ENCODE results near the gene ALCAM. TPM values are rescaled to one million over a fixed set of nuclear protein-coding genes. Genes with fewer than 3 reads are reported as not detected.

Gene ALCAM
- total and polyA plus RNA-seq, 7 donors, result 0.42 to 1.5 (median 0.70) TPM

- H3K27me3 ChIP-seq (ENCODE audit: insufficient read depth in 3 of 3, low read length in 2 of 3), result no peaks in the 10 kb centered on the region
- H3K4me3 ChIP-seq, result no peak overlapping the region
- no peaks in the 10 kb centered on the region for H3K9me3 ChIP-seq
- no peak for TF ChIP-seq CTCF (IDR thresholded peaks at IDR 0.05)
- 87 to 97% (median 91%) methylated on average over 2 of the region's 2 CpGs for WGBS, 3 donors
- DNase-seq, result no peak
- ATAC-seq, result no peak
- H3K36me3 ChIP-seq (ENCODE audit: insufficient read depth in 1 of 2, low read depth in 1 of 2), result no peaks in the 10 kb centered on the region
- intact Hi-C loops (cut with DNase I), result no loop called here
- H3K4me1 ChIP-seq, result no peaks in the 10 kb centered on the region
- no peak overlapping the region for H3K27ac ChIP-seq
Observed at GRCh38 chr3:105555206-105555605, 188.5 kb downstream of the ALCAM start.

GRCh38 chr3:105559856-105560255 lies 193.1 kb downstream of the ALCAM start:
- Histone ChIP-seq H3K36me3 (ENCODE audit: insufficient read depth in 1 of 2, low read depth in 1 of 2) (no peaks in the 10 kb centered on the region), H3K4me1 (no peaks in the 10 kb centered on the region), H3K9me3 (no peaks in the 10 kb centered on the region), H3K27ac (no peak overlapping the region), H3K27me3 (ENCODE audit: insufficient read depth in 3 of 3, low read length in 2 of 3) (no peaks in the 10 kb centered on the region), H3K4me3 (no peak overlapping the region)
- WGBS, 3 donors, result 91 to 96% (median 92%) methylated on average over 1 of the region's 1 CpG
- intact Hi-C loops (cut with DNase I), result no loop called here
- no peak for TF ChIP-seq CTCF (IDR thresholded peaks at IDR 0.05)
- DNase-seq (no peak), ATAC-seq (no peak)

GRCh38 chr3:105561876-105562275 lies 195.2 kb downstream of the ALCAM start:
- no peaks in the 10 kb centered on the region for H3K4me1 ChIP-seq
- DNase-seq, result no peak
- no peak overlapping the region for H3K4me3 ChIP-seq
- no peaks in the 10 kb centered on the region for H3K9me3 ChIP-seq
- WGBS, 3 donors, result 89 to 97% (median 92%) methylated on average over 1 of the region's 1 CpG
- TF ChIP-seq CTCF (IDR thresholded peaks at IDR 0.05), result no peak
- intact Hi-C loops (cut with DNase I), result no loop called here
- no peaks in the 10 kb centered on the region for H3K27me3 ChIP-seq (ENCODE audit: insufficient read depth in 3 of 3, low read length in 2 of 3)
- no peak overlapping the region for H3K27ac ChIP-seq
- no peaks in the 10 kb centered on the region for H3K36me3 ChIP-seq (ENCODE audit: insufficient read depth in 1 of 2, low read depth in 1 of 2)
- no peak for ATAC-seq

GRCh38 chr3:105564546-105565288 lies 198.0 kb downstream of the ALCAM start:
- ATAC-seq (no peak), DNase-seq (no peak)
- intact Hi-C loops (cut with DNase I), result no loop called here
- Histone ChIP-seq H3K9me3 (no peaks in the 10 kb centered on the region), H3K36me3 (ENCODE audit: insufficient read depth in 1 of 2, low read depth in 1 of 2) (no peaks in the 10 kb centered on the region), H3K4me1 (no peaks in the 10 kb centered on the region), H3K4me3 (no peak overlapping the region), H3K27me3 (ENCODE audit: insufficient read depth in 3 of 3, low read length in 2 of 3) (no peaks in the 10 kb centered on the region), H3K27ac (no peak overlapping the region)
- TF ChIP-seq CTCF (IDR thresholded peaks at IDR 0.05), result no peak
- 78 to 83% (median 82%) methylated on average over 6 of the region's 6 CpGs for WGBS, 3 donors

- Histone ChIP-seq H3K9me3 (no peaks in the 10 kb centered on the region), H3K36me3 (ENCODE audit: insufficient read depth in 1 of 2, low read depth in 1 of 2) (no peaks in the 10 kb centered on the region), H3K4me1 (no peaks in the 10 kb centered on the region), H3K27ac (no peak overlapping the region), H3K4me3 (no peak overlapping the region), H3K27me3 (ENCODE audit: insufficient read depth in 3 of 3, low read length in 2 of 3) (no peaks in the 10 kb centered on the region)
- no peak for TF ChIP-seq CTCF (IDR thresholded peaks at IDR 0.05)
- 95 to 96% (median 95%) methylated on average over 5 of the region's 5 CpGs for WGBS, 3 donors
- ATAC-seq, result no peak
- no peak for DNase-seq
- intact Hi-C loops (cut with DNase I), result no loop called here
Observed at GRCh38 chr3:105571005-105571404, 204.3 kb downstream of the ALCAM start.
